SK-N-SH treated with all-trans-retinoic acid at 6 μM for 48 hours (cell line): Measurements from ENCODE around the gene OBSCN.

Experiments used
- ATAC-seq: fragments of 200-7000 bp; cut with Tn5 transposase; 3 replicates; pipeline ENCODE4 v1.9.1; 2020; ENCODE audit warnings: mild to moderate bottlenecking, moderate library complexity
- ARNTL ChIP-seq: fragments of 450-650 bp; formaldehyde crosslinking; IDR thresholded peaks from 2 replicates; pipeline ENCODE4 v1.5.0; 2020; ENCODE audit warnings: low read depth, mild to moderate bottlenecking, moderate library complexity, borderline replicate concordance
- BACH2 ChIP-seq: fragments of 250-450 bp; sonication (Bioruptor Pico); IDR thresholded peaks from 2 replicates; pipeline ENCODE4 v1.9.0; 2021; ENCODE audit warnings: mild to moderate bottlenecking, borderline replicate concordance
- CREB5 ChIP-seq: fragments of 250-450 bp; sonication (Bioruptor Pico); IDR thresholded peaks from 2 replicates; pipeline ENCODE4 v1.5.1; 2020; ENCODE audit warnings: low read depth, mild to moderate bottlenecking, moderate library complexity
- CSDC2 ChIP-seq: fragments of 250-450 bp; sonication (Bioruptor Pico); IDR thresholded peaks from 2 replicates; pipeline ENCODE4 v1.5.0; 2020; ENCODE audit warnings: mild to moderate bottlenecking, moderate library complexity
- ESRRG ChIP-seq: fragments of 250-450 bp; sonication (Bioruptor Pico); IDR thresholded peaks from 2 replicates; pipeline ENCODE4 v1.6.1; 2021; ENCODE audit warnings: mild to moderate bottlenecking
- GLIS3 ChIP-seq: fragments of 250-450 bp; sonication (Bioruptor Pico); IDR thresholded peaks from 2 replicates; pipeline ENCODE4 v1.5.0; 2020; ENCODE audit warnings: mild to moderate bottlenecking, moderate library complexity
- ISL1 ChIP-seq: fragments of 250-450 bp; sonication (Bioruptor Pico); IDR thresholded peaks from 2 replicates; pipeline ENCODE4 v2.1.2; 2022; ENCODE audit warnings: mild to moderate bottlenecking, moderate library complexity
- OSR1 ChIP-seq: fragments of 250-450 bp; sonication (Bioruptor Pico); IDR thresholded peaks from 2 replicates; pipeline ENCODE4 v1.8.0; 2022; ENCODE audit warnings: moderate library complexity, mild to moderate bottlenecking, inconsistent platforms
- PATZ1 ChIP-seq: fragments of 250-450 bp; sonication (Bioruptor Pico); IDR thresholded peaks from 2 replicates; pipeline ENCODE4 v1.8.0; 2020; ENCODE audit warnings: mild to moderate bottlenecking, moderate library complexity, borderline replicate concordance
- POU6F1 ChIP-seq: fragments of 250-450 bp; sonication (Bioruptor Pico); IDR thresholded peaks from 2 replicates; pipeline ENCODE4 v1.8.0; 2021; ENCODE audit warnings: low read depth, mild to moderate bottlenecking, moderate library complexity, borderline replicate concordance
- PPARA ChIP-seq: fragments of 250-450 bp; sonication (Bioruptor Pico); IDR thresholded peaks from 2 replicates; pipeline ENCODE4 v1.5.0; 2020; ENCODE audit warnings: mild to moderate bottlenecking, borderline replicate concordance
- SNAI2 ChIP-seq: fragments of 250-450 bp; sonication (Bioruptor Pico); IDR thresholded peaks from 2 replicates; pipeline ENCODE4 v1.5.0; 2020; ENCODE audit warnings: mild to moderate bottlenecking, moderate library complexity
- TCF4 ChIP-seq: fragments of 250-450 bp; sonication (Bioruptor Pico); IDR thresholded peaks from 2 replicates; pipeline ENCODE4 v1.8.0; 2021; ENCODE audit warnings: mild to moderate bottlenecking, moderate library complexity, borderline replicate concordance
- TOX ChIP-seq: fragments of 250-450 bp; sonication (Bioruptor Pico); IDR thresholded peaks from 2 replicates; pipeline ENCODE4 v1.8.0; 2021; ENCODE audit warnings: mild to moderate bottlenecking, moderate library complexity, borderline replicate concordance
- TSHZ2 ChIP-seq: fragments of 250-450 bp; sonication (Bioruptor Pico); IDR thresholded peaks from 2 replicates; pipeline ENCODE4 v1.5.0; 2020; ENCODE audit warnings: mild to moderate bottlenecking, moderate library complexity
- ZFP3 ChIP-seq: fragments of 250-450 bp; sonication (Bioruptor Pico); IDR thresholded peaks from 2 replicates; pipeline ENCODE4 v1.5.0; 2020; ENCODE audit warnings: mild to moderate bottlenecking, moderate library complexity
- ZFP30 ChIP-seq: fragments of 450-650 bp; formaldehyde crosslinking; IDR thresholded peaks from 2 replicates; pipeline ENCODE4 v1.5.0; 2022; ENCODE audit warnings: mild to moderate bottlenecking, moderate library complexity
- ZNF565 ChIP-seq: fragments of 450-650 bp; formaldehyde crosslinking; conservative IDR thresholded peaks from 2 replicates; pipeline ENCODE4 v1.5.0; 2020; ENCODE audit warnings: low read depth, mild to moderate bottlenecking, moderate library complexity
- ZNF70 ChIP-seq: fragments of 450-650 bp; formaldehyde crosslinking; IDR thresholded peaks from 2 replicates; pipeline ENCODE4 v1.5.0; 2020; ENCODE audit warnings: mild to moderate bottlenecking, moderate library complexity
- ZNF8 ChIP-seq: fragments of 450-650 bp; formaldehyde crosslinking; IDR thresholded peaks from 2 replicates; pipeline ENCODE4 v1.5.0; 2020; ENCODE audit warnings: mild to moderate bottlenecking, moderate library complexity

OBSCN gene

GRCh38 chr1:228367798-228368791 is 160.3 kb downstream of the OBSCN start:
- no peak for TF ChIP-seq GLIS3
- no peak for TF ChIP-seq BACH2
- no peak for TF ChIP-seq PPARA (CRISPR knock-in tag)
- TF ChIP-seq ZNF565 (CRISPR knock-in tag) = no peak
- TF ChIP-seq, all 23 proteins: peak for 0
- no peak for ATAC-seq

GRCh38 chr1:228368801-228369607 is 161.2 kb downstream of the OBSCN start:
- TF ChIP-seq ZNF70 = no peak
- no peak for TF ChIP-seq TSHZ2
- TF ChIP-seq ISL1 (CRISPR knock-in tag) = no peak
- TF ChIP-seq ZFP30 (CRISPR knock-in tag) = no peak
- no peak for TF ChIP-seq CSDC2 (CRISPR knock-in tag)
- ATAC-seq = no peak; the same call in 2 of the 3 replicates

- no peak for ATAC-seq
- no peak for TF ChIP-seq TCF4 (CRISPR knock-in tag)
- no peak for TF ChIP-seq CREB5 (CRISPR knock-in tag)
- TF ChIP-seq ZNF70 = no peak
- no peak for TF ChIP-seq ARNTL (CRISPR knock-in tag)
- no peak for TF ChIP-seq PPARA (CRISPR knock-in tag)
- no peak for TF ChIP-seq POU6F1 (CRISPR knock-in tag)
- TF ChIP-seq BACH2 = no peak
- no peak for TF ChIP-seq CSDC2 (CRISPR knock-in tag)
- TF ChIP-seq ZNF565 (CRISPR knock-in tag) = no peak
- TF ChIP-seq TSHZ2 = no peak
- no peak for TF ChIP-seq SNAI2 (CRISPR knock-in tag)
- TF ChIP-seq ZNF8 (CRISPR knock-in tag) = no peak
- no peak for TF ChIP-seq ESRRG (CRISPR knock-in tag)
- TF ChIP-seq ISL1 (CRISPR knock-in tag) = no peak
- TF ChIP-seq OSR1 (CRISPR knock-in tag) = no peak
- no peak for TF ChIP-seq PATZ1 (CRISPR knock-in tag)
- no peak for TF ChIP-seq TOX (CRISPR knock-in tag)
- no peak for TF ChIP-seq ZFP3 (CRISPR knock-in tag)
- TF ChIP-seq, all 23 proteins: peak for 0
Measured at GRCh38 chr1:228369608-228370438, 162.0 kb downstream of the OBSCN start.
